ENCODE data around the gene EXOC3L1. TPM values are rescaled to one million over a fixed set of nuclear protein-coding genes. Genes with fewer than 3 reads are reported as not detected.

The EXOC3L1 gene
- total RNA-seq, 1 donor from 2014 or later = 2.5 TPM

DNA sequence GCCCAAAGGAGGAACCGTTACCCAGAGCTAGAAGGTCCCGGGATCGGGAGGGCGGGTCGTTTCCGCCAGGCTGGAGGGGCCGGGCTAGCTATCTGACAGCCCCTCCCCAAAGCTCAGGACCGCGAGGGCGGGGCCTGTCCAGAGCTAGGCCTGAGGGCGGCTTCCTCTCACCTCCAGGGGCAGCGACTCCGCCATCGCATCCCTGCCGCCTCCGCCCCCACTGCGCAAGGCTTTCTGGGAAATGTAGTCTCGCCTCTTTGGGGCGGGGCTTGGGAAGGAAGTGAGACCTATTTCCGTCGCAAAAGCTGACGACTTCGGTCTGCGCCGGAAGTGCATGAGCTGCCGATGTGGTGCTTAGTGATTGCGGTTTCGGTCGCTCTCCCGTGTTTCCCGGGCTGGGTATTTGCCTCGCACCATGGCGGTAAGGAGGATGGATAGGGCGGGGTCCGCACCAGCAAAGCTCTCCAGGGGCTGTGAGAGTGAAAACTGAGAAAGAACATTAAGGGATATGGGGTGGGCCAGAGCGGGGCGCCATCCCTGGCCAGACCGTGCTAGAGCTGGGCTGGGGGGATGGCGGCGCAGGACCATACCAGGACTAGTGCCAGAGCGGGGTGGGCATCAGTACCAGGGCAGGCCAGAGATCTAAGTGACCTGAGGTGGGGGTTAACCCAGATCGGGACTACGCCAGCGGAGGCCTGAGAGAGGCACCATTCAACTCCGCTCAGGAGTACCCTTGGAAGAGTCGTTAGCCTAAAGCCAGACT lies 37.0 kb upstream of the EXOC3L1 start, which contains the start of gene TMEM208:
TSS of gene TMEM208 (plus strand) at position 327 of the 763 bp plus-strand sequence. CDS start at position 416, 89 bp downstream.
- Histone ChIP-seq H3K36me3 (peaks cover 0 to 38% of the 10 kb centered on the region in 2 donors), H3K9me3 (no peaks in the 10 kb centered on the region), H3K27me3 (no peaks in the 10 kb centered on the region), H3K4me1 (peaks cover 21% of the 10 kb centered on the region), H3K4me3 (peak within 1 kb of the TSS; percentile 96), H3K27ac (peak within 1 kb of the TSS; percentile 83)
- TF ChIP-seq CTCF (IDR thresholded peaks at IDR 0.05) (peak in 2 of 3 experiments; percentile 5 to 43), POLR2AphosphoS5 (IDR thresholded peaks at IDR 0.05; ENCODE audit: insufficient read depth in 1 of 2, low read depth in 1 of 2) (peak; percentile 97 to 100), POLR2A (IDR thresholded peaks at IDR 0.05) (peak in 1 of 2 donors; percentile 37)
- DNase-seq (ENCODE audit: extremely low spot score in 2 of 2) = peak; percentile 98 to 99
- intact Hi-C loops (cut with DNase I) = no loop called here

DNA sequence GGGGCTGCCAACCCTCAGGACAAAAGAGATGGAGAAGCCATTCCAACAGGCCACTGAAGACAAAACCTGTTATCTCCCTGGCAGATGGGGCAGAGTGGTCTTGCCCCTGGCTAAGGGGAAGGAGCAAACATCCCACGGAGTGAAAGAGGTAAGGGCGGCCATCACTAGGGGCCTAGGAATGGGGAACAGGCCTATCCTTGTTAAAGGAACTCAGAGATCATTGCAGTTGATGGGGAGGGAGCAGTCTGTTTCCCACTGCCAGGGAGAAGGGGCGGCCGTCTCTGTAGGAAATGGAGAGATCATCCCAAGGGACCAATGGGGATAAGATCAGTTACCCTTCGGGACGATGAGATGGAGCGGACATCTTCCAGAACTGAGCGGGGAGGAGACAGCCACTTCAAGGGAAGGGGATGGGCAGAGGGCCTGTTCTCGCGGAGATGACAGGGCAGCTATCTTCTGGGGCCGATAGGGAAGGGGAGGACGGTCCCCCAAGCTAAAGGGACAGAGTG lies 36.4 kb upstream of the EXOC3L1 start:
- DNase-seq (ENCODE audit: extremely low spot score in 2 of 2) = no peak
- Histone ChIP-seq H3K4me3 (peak overlapping the region; percentile 96), H3K4me1 (peaks cover 21% of the 10 kb centered on the region), H3K9me3 (no peaks in the 10 kb centered on the region), H3K27ac (peak overlapping the region; percentile 83), H3K36me3 (peaks cover 0 to 31% of the 10 kb centered on the region in 2 donors), H3K27me3 (no peaks in the 10 kb centered on the region)
- TF ChIP-seq POLR2A (IDR thresholded peaks at IDR 0.05) = no peak
- no peak for TF ChIP-seq CTCF (IDR thresholded peaks at IDR 0.05)
- TF ChIP-seq POLR2AphosphoS5 (IDR thresholded peaks at IDR 0.05; ENCODE audit: insufficient read depth in 1 of 2, low read depth in 1 of 2) = no peak
- intact Hi-C loops (cut with DNase I) = no loop called here

GRCh38 chr16:67223992-67224391 lies 34.1 kb upstream of the EXOC3L1 start:
- Histone ChIP-seq H3K27ac (no peak overlapping the region), H3K9me3 (no peaks in the 10 kb centered on the region), H3K36me3 (peaks cover 0 to 8% of the 10 kb centered on the region in 2 donors), H3K27me3 (no peaks in the 10 kb centered on the region), H3K4me1 (peaks cover 21% of the 10 kb centered on the region), H3K4me3 (no peak overlapping the region)
- intact Hi-C loops (cut with DNase I) = no loop called here
- no peak for TF ChIP-seq CTCF (IDR thresholded peaks at IDR 0.05)
- DNase-seq (ENCODE audit: extremely low spot score in 2 of 2) = no peak

- no peak for TF ChIP-seq POLR2A (IDR thresholded peaks at IDR 0.05)
- TF ChIP-seq CTCF (IDR thresholded peaks at IDR 0.05) = no peak
- no peak for TF ChIP-seq POLR2AphosphoS5 (IDR thresholded peaks at IDR 0.05; ENCODE audit: insufficient read depth in 1 of 2, low read depth in 1 of 2)
- no peaks in the 10 kb centered on the region for H3K4me1 ChIP-seq
- no peaks in the 10 kb centered on the region for H3K36me3 ChIP-seq
- DNase-seq (ENCODE audit: extremely low spot score in 2 of 2) = no peak
- no peak overlapping the region for H3K4me3 ChIP-seq
- intact Hi-C loops (cut with DNase I) = no loop called here
- H3K9me3 ChIP-seq = no peaks in the 10 kb centered on the region
- no peak overlapping the region for H3K27ac ChIP-seq
- H3K27me3 ChIP-seq = no peaks in the 10 kb centered on the region
These were observed 26.9 kb upstream of the EXOC3L1 start for GRCh38 chr16:67216612-67217490.

Data from vagina (tissue), 2 donors.